ENCODE results near the gene MAN2C1.
"Not testable (repeated sequence)": the region's sequence is repeated elsewhere in the genome, so short reads cannot be mapped to it uniquely, and the experiment has no call there.

MAN2C1 gene

GRCh38 chr15:75348562-75349350 lies 19.7 kb downstream of the MAN2C1 start:
- H3K27me3 ChIP-seq (ENCODE audit: insufficient read depth, low read length): no peaks in the 10 kb centered on the region
- peaks cover 15% of the 10 kb centered on the region for H3K4me1 ChIP-seq (ENCODE audit: insufficient read depth, low read length)
- peak overlapping the region; percentile 92 for H2AFZ ChIP-seq (ENCODE audit: low read depth, low read length)
- no peaks in the 10 kb centered on the region for H3K9me3 ChIP-seq (ENCODE audit: low read length)
- no peaks in the 10 kb centered on the region for H3K36me3 ChIP-seq (ENCODE audit: insufficient read depth, low read length)
- H3K4me3 ChIP-seq (ENCODE audit: low read length): peak overlapping the region; percentile 61

GRCh38 chr15:75348034-75348561 lies 20.3 kb downstream of the MAN2C1 start:
- H3K36me3 ChIP-seq (ENCODE audit: insufficient read depth, low read length): no peaks in the 10 kb centered on the region
- peaks cover 15% of the 10 kb centered on the region for H3K4me1 ChIP-seq (ENCODE audit: insufficient read depth, low read length)
- H3K27me3 ChIP-seq (ENCODE audit: insufficient read depth, low read length): no peaks in the 10 kb centered on the region
- no peaks in the 10 kb centered on the region for H3K9me3 ChIP-seq (ENCODE audit: low read length)
- H3K4me3 ChIP-seq (ENCODE audit: low read length): peak overlapping the region; percentile 61
- peak overlapping the region; percentile 92 for H2AFZ ChIP-seq (ENCODE audit: low read depth, low read length)

GRCh38 chr15:75347222-75348033 lies 21.0 kb downstream of the MAN2C1 start:
- Histone ChIP-seq H3K4me1 (ENCODE audit: insufficient read depth, low read length) (peaks cover 15% of the 10 kb centered on the region), H3K27me3 (ENCODE audit: insufficient read depth, low read length) (no peaks in the 10 kb centered on the region), H3K36me3 (ENCODE audit: insufficient read depth, low read length) (no peaks in the 10 kb centered on the region), H3K4me3 (ENCODE audit: low read length) (peak overlapping the region; percentile 61), H3K9me3 (ENCODE audit: low read length) (no peaks in the 10 kb centered on the region), H2AFZ (ENCODE audit: low read depth, low read length) (peak overlapping the region; percentile 92)

- H3K27me3 ChIP-seq (ENCODE audit: insufficient read depth, low read length): no peaks in the 10 kb centered on the region
Measured at GRCh38 chr15:75346796-75347221, 21.6 kb downstream of the MAN2C1 start, which contains the start of gene NEIL1. Gene NEIL1, plus strand, starts transcription at chr15:75347039. Its CDS starts 1,867 bp downstream, at chr15:75348906.

GRCh38 chr15:75343953-75344352 lies 24.5 kb downstream of the MAN2C1 start:
- H3K4me1 ChIP-seq (ENCODE audit: insufficient read depth, low read length): peaks cover 15% of the 10 kb centered on the region
- not testable (repeated sequence) for H3K27me3 ChIP-seq (ENCODE audit: insufficient read depth, low read length); H3K9me3 ChIP-seq (ENCODE audit: low read length); H3K4me3 ChIP-seq (ENCODE audit: low read length); H2AFZ ChIP-seq (ENCODE audit: low read depth, low read length)
- peaks cover 14% of the 10 kb centered on the region for H3K36me3 ChIP-seq (ENCODE audit: insufficient read depth, low read length)

More at GRCh38 chr15:75346796-75347221, 21.6 kb downstream of the MAN2C1 start, which contains the start of gene NEIL1:
- Histone ChIP-seq H2AFZ (ENCODE audit: low read depth, low read length) (peak within 1 kb of the TSS; percentile 92), H3K4me1 (ENCODE audit: insufficient read depth, low read length) (peaks cover 15% of the 10 kb centered on the region), H3K9me3 (ENCODE audit: low read length) (no peaks in the 10 kb centered on the region), H3K4me3 (ENCODE audit: low read length) (peak within 1 kb of the TSS; percentile 61), H3K36me3 (ENCODE audit: insufficient read depth, low read length) (no peaks in the 10 kb centered on the region)

- Histone ChIP-seq H3K27me3 (ENCODE audit: insufficient read depth, low read length) (no peaks in the 10 kb centered on the region), H3K36me3 (ENCODE audit: insufficient read depth, low read length) (peaks cover 18% of the 10 kb centered on the region), H3K4me3 (ENCODE audit: low read length) (no peak overlapping the region), H3K4me1 (ENCODE audit: insufficient read depth, low read length) (peaks cover 4% of the 10 kb centered on the region), H2AFZ (ENCODE audit: low read depth, low read length) (no peak overlapping the region), H3K9me3 (ENCODE audit: low read length) (no peaks in the 10 kb centered on the region)
Measured at GRCh38 chr15:75342221-75342620, 26.2 kb downstream of the MAN2C1 start.

- H2AFZ ChIP-seq (ENCODE audit: low read depth, low read length): no peak overlapping the region
- H3K4me3 ChIP-seq (ENCODE audit: low read length): no peak overlapping the region
- H3K9me3 ChIP-seq (ENCODE audit: low read length): no peaks in the 10 kb centered on the region
- H3K36me3 ChIP-seq (ENCODE audit: insufficient read depth, low read length): peaks cover 18% of the 10 kb centered on the region
- peaks cover 12% of the 10 kb centered on the region for H3K4me1 ChIP-seq (ENCODE audit: insufficient read depth, low read length)
- H3K27me3 ChIP-seq (ENCODE audit: insufficient read depth, low read length): no peaks in the 10 kb centered on the region
Measured at GRCh38 chr15:75339531-75340240, 28.7 kb downstream of the MAN2C1 start.

GRCh38 chr15:75338661-75339240 lies 29.7 kb downstream of the MAN2C1 start:
- Histone ChIP-seq H3K4me1 (ENCODE audit: insufficient read depth, low read length) (peaks cover 12% of the 10 kb centered on the region), H3K27me3 (ENCODE audit: insufficient read depth, low read length) (no peaks in the 10 kb centered on the region), H2AFZ (ENCODE audit: low read depth, low read length) (no peak overlapping the region), H3K4me3 (ENCODE audit: low read length) (no peak overlapping the region), H3K36me3 (ENCODE audit: insufficient read depth, low read length) (peaks cover 18% of the 10 kb centered on the region), H3K9me3 (ENCODE audit: low read length) (no peaks in the 10 kb centered on the region)

GRCh38 chr15:75335705-75336355 lies 32.6 kb downstream of the MAN2C1 start, which contains the start of gene COMMD4:
Gene COMMD4, plus strand, starts transcription at chr15:75336063. Its CDS starts 27 bp downstream, at chr15:75336090.
- no peaks in the 10 kb centered on the region for H3K9me3 ChIP-seq (ENCODE audit: low read length)
- peak within 1 kb of the TSS; percentile 81 for H3K4me3 ChIP-seq (ENCODE audit: low read length)
- H3K4me1 ChIP-seq (ENCODE audit: insufficient read depth, low read length): peaks cover 12% of the 10 kb centered on the region
- peak within 1 kb of the TSS; percentile 96 for H2AFZ ChIP-seq (ENCODE audit: low read depth, low read length)
- peaks cover 18% of the 10 kb centered on the region for H3K36me3 ChIP-seq (ENCODE audit: insufficient read depth, low read length)
- H3K27me3 ChIP-seq (ENCODE audit: insufficient read depth, low read length): no peaks in the 10 kb centered on the region

GRCh38 chr15:75335313-75335704 lies 33.1 kb downstream of the MAN2C1 start:
- no peaks in the 10 kb centered on the region for H3K9me3 ChIP-seq (ENCODE audit: low read length)
- peak overlapping the region; percentile 96 for H2AFZ ChIP-seq (ENCODE audit: low read depth, low read length)
- peaks cover 1% of the 10 kb centered on the region for H3K27me3 ChIP-seq (ENCODE audit: insufficient read depth, low read length)
- peaks cover 17% of the 10 kb centered on the region for H3K36me3 ChIP-seq (ENCODE audit: insufficient read depth, low read length)
- H3K4me1 ChIP-seq (ENCODE audit: insufficient read depth, low read length): peaks cover 12% of the 10 kb centered on the region
- H3K4me3 ChIP-seq (ENCODE audit: low read length): peak overlapping the region; percentile 81

GRCh38 chr15:75333654-75334419 lies 34.6 kb downstream of the MAN2C1 start:
- H3K9me3 ChIP-seq (ENCODE audit: low read length); H3K36me3 ChIP-seq (ENCODE audit: insufficient read depth, low read length); H3K4me3 ChIP-seq (ENCODE audit: low read length); H2AFZ ChIP-seq (ENCODE audit: low read depth, low read length); H3K27me3 ChIP-seq (ENCODE audit: insufficient read depth, low read length): not testable (repeated sequence)
- H3K4me1 ChIP-seq (ENCODE audit: insufficient read depth, low read length): peaks cover 12% of the 10 kb centered on the region
